ENCODE measurements around the gene TNP2.
A peak's percentile ranks its signal among the peaks of the same experiment; 100 is the strongest.
"Not testable (repeated sequence)": the region's sequence is repeated elsewhere in the genome, so short reads cannot be mapped to it uniquely, and the experiment has no call there.

TNP2 gene

DNA sequence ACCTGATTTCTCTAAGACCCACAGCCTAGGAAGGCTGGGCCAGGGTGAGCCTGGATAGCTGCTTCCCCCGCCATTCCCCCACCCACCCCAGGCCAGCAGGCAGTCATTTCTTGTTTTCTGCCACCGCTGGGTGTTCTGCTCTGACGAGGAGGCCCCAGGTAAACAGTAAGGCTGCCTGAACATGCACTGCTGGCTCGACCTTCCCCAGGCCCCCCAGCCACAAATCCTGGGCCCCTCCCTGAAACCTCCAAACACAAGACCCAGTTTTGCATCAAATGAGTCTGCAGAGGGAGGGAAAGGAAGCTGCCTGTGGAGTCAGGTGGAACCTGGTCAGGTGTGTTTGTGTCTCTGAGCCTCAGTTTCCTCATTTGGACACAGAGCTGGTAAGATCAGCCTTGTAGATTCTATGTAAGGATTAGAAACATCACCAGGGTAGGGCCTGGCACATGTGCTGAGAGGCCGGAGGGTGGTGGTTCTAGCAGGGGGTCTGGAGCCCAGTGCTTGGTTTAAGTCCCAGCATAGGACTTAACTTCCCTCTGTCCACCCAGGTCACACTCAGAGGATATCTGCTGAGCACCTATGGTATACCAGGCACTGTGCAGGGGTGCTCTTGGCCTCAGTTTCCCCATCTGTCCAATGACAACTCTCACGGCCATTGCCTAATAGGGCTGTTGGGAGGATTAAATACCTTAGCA lies 30.9 kb upstream of the TNP2 start:
- DNase-seq, result no peak

DNA sequence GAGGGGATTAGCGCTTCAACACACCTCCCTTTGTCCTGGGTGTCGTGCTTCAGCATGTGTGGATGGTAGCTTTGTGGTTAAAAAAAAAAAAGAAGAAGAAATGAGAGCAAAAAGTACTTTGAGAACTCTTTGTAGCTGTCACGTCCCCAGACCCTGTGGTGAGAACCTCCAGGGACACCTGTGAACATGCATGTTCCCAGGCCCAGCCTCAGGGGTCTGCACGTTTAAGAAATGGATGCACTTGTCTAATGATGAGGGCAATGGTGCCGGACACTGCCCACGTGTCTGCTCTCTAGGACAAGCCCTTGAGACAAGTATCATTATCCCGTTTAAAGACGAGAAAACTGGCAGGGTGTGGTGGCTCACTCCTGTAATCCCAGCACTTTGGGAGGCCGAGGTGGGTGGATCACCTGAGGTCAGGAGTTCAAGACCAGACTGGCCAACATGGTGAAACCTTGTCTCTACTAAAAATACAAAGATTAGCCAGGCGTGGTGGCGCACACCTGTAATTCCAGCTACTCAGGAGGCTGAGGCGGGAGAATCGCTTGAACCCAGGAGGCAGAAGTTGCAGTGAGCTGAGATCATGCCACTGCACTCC lies 29.9 kb upstream of the TNP2 start:
- DNase-seq, result not testable (repeated sequence)

DNA sequence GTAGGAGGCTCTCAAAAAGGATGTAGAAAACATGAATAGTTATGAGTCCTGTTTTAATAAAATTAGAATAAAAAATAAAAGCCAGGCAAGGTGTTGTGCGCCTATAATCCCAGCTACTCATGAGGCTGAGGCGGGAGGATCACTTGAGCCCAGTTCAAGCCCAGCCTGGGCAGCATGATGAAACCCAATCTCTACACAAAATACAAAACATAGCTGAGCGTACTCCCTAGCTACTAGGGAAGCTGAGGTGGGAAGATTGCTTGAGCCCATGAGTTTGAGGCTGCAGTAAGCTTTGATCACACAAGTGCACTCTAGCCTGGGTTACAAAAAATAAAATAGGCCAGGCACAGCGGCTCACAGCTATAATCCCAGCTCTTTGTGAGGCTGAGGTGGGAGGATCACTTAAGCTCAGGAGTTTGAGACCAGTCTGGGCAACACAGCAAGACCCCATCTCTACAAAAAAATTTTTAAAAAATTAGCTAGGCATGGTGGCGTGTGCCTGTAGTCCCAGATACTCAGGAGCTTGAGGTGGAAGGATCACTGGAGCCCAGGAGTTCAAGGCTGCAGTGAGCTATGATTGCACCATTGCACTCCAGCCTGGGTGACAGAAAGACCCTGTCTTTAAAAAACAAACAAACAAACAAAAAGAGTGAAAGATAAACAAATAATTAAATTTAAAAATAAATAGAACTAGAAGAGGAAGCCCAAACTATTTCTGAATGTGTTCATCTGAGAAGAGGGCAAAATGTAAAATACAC lies 29.2 kb upstream of the TNP2 start:
- DNase-seq, result no peak

DNA sequence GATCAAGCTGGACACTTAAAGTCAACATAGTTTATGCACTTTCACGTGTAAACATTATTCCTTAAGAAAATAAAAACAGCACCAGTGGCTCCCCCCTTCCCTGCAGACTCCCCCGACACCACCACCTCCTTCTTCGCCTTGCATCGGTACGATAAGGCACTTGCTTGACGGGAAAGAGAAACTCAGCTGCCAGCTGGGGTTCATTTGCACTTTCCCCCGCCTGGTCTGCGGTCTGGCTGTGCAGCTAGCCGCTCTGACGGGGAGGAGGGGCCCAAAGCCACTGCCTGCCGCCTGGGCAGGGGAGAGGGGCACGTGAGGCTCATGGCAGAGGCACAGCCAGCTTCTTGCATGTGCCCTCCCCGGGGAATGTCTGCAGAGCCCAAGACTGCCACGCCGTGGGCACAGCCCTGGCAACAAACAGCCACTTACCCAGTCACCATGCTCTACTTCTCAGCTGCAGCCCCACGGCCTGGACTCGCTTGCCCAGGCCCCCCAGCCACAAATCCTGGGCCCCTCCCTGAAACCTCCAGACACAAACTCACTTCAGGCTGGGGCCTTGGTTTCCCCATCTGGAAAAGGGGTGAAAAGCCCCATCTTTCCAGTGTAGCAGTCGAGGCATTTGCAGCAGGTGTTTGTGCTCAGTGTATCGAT lies 28.5 kb upstream of the TNP2 start:
- peak; percentile 69 for DNase-seq

DNA sequence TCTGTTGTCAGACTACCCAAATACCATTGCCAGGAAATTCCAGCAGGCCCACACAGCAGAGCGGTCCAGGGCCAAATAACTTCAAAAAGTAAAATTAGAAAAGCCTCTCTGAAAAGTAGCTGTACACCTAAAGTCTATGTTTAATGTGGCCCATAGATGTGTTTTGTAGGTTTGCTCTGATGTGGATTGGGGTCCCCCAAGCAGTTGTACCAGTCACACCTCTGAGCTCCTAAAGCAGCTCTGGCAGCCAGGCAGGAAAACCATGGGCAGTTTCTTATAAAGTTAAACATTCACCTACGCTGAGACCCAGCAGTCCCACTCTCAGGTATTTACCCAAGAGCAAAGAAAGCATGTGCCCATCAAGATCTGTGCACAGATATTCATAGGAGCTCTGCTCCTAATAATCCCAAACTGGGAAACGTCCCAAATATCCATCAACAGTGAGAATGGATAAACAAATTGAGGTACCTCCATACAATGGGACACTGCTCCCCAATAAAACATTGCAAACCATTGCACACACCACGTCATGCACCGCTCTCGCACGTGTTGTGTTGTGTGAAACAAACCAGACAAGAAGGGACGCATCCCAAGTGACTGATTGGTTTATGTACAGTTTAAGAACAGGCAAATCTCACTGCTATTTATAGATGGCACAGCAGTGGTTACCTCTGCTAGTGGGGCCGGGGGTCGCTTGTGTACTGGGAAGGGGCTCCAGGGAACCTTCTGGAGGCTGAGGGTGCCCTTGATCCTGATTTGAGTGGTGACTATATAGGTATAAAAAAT lies 27.8 kb upstream of the TNP2 start:
- DNase-seq, result no peak

DNA sequence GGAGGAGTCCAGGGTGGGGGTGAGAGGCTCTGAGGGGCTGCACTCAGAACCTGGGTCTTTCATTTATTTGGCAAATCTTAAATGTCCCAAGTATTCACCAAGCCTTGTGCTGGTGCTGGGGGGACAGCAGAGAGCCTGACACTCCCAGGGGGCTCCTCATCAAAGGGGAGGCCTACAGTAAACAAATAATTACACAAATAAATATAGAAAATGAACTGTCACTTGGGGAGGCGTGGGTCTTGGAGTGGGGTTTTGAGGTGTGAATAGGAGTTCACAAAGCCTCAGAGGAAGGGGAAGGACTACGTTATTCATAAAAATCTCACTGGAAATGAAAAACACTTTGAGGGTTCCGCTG lies 27.2 kb upstream of the TNP2 start:
- no peak for DNase-seq

DNA sequence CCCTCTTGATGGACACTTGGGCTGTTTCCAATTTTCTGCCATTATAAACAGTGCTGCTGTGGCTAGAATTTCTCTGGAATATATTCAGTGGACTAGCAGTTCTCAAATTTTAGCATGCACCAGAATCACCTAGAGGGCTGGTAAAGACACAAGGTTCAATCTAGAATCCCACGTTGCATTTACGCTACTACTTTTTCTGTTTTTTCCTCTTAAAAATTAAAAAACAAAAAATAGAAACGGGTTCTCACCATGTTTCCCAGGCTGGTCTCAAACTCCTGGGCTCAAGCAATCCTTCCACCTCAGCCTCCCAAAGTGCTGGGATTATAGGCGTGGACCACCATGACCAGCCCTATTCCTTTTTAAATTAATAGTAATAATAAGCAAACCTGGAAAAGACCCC lies 26.5 kb upstream of the TNP2 start:
- DNase-seq, result no peak

DNA sequence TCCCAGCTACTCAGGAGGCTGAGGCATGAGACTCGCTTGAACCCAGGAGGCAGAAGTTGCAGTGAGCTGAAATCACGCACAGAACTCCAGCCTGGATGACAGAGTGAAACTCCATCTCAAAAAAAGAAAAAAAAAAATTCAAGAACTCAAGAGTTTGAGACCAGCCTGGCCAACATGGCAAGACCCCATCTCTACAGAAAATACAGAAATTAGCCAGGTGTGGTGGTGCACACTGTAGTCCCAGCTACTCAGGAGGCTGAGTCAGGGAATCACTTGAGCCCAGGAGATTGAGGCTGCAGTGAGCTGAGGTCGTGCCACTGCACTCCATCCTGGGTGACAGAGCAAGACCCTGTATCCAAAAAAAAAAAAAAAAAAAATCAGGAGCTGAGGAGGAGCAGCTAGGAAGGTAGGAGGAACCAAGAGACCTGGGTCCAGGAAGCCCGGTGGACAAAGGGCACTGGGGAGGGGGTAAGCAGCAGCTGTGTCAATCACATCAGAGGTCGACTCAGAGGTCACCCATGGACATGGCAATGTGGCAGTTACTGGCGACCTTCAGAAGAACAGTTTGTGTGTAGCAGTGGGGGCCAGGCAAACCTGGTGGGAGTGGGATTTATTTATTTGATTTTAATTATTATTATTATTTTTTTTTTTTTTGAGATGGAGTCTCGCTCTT lies 23.1 kb upstream of the TNP2 start:
- no peak for DNase-seq

DNA sequence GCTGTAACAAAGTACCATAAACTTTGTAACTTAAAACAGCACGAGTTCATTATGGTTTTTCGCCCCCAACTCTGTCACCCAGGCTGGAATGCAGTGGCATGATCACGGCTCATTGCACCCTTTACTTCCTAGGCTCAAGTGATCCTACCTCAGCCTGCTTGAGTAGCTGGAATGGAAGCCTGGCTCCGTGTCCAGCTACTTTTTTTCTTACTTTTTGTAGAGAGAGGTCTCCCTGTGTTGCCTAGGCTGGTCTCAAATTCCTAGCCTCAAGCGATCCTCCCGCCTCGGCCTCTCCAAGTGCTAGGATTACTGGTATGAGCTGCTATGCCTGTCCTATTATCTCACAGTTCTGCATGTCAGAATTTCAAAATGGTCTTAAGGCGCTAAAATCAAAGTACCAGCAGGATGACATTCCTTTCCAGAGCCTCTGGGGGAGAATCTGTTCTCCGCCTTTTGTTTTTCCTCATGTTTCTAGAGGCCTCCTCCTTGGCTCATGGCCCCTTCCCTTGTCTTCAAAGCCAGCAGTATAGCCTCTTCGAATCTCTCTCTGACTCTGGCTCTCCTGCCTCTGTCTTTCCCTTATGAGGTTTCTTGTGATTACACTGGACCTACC lies 22.1 kb upstream of the TNP2 start:
- DNase-seq, result no peak

DNA sequence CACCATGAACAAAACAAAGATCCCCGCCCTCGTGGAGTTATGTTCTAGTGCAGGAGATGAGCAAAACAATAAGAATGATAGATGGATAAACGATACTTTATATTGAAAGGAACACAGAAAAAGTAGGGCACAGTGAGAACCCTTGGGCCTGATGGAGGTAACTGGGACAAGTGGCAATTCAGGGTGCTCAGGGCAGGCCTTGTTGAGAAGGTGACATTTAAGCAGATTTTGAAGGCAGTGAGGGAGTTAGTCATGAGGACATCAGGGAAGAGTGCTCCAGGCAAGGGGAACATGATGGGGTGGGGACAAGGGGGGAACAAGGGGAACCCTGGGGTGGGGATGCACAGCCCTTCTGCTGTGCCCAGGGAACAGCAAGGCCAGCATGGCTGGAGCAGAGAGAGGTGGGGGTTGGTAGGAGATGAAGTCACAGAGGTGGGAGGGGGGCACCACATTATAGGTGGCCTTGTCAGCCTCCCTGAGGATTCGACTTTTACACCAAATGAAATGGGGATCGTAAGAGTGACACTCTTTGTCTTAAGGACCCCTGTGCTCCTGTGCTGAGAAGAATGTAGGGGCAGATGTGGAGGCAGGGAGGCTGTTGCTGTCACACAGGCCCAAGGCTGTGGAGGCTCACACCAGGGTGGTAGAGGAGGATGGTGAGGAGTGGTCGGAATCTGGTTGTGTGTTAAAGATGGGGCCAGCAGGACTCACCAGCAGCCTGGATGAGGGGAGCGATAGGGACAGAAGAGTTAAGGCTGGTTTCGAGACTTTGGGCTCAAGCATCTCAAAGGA lies 21.2 kb upstream of the TNP2 start:
- no peak for DNase-seq

- not testable (repeated sequence) for DNase-seq
Observed at GRCh38 chr16:11289696-11290095, 20.6 kb upstream of the TNP2 start.

- no peak for DNase-seq
Observed at GRCh38 chr16:11289202-11289601, 20.1 kb upstream of the TNP2 start.

DNA sequence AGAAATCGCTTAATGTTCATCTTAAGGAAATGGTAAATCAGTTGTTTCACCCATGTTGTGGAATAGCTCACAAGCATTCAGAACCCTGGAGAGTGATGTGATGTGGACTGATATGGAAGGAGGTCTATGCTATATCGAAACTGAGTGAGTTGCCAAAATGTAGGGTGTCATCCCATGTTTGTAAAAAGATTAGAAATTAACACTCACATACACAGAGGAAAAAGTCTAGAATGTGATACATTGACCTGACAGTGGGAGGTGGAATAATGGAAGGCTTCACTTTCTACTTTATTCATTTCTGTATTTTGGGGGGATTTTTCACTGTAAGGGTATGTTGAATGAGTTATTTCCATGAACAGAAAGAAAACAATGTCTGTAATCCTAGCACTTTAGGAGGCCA lies 16.7 kb upstream of the TNP2 start:
- DNase-seq, result no peak

DNA sequence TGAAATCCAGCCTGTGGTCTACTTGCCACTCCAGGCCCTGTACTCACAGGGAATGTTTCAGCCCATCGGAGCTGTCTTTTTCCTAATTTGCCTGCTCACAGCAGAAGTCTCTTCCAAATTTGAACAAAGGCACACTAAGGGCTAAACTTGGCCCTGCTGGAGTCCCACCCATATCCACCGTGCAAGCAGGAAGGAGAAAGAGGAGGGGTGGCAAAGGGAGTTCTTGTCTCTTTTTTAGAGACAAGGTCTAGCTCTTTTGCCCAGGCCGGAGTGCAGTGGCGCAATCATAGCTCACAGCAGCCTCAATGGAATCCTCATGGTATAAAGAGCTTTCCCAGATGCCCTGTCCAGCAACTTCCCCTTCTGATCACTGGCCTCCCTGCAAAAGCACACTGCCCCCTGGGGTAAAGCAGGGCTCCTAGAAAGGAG lies 14.7 kb upstream of the TNP2 start:
- no peak for DNase-seq

GRCh38 chr16:11280616-11281522 lies 11.7 kb upstream of the TNP2 start, which contains the start of gene PRM1:
TSS of gene PRM1 (minus strand) at chr16:11281330. CDS start at chr16:11281238, 92 bp downstream.
- no peak for DNase-seq

DNA sequence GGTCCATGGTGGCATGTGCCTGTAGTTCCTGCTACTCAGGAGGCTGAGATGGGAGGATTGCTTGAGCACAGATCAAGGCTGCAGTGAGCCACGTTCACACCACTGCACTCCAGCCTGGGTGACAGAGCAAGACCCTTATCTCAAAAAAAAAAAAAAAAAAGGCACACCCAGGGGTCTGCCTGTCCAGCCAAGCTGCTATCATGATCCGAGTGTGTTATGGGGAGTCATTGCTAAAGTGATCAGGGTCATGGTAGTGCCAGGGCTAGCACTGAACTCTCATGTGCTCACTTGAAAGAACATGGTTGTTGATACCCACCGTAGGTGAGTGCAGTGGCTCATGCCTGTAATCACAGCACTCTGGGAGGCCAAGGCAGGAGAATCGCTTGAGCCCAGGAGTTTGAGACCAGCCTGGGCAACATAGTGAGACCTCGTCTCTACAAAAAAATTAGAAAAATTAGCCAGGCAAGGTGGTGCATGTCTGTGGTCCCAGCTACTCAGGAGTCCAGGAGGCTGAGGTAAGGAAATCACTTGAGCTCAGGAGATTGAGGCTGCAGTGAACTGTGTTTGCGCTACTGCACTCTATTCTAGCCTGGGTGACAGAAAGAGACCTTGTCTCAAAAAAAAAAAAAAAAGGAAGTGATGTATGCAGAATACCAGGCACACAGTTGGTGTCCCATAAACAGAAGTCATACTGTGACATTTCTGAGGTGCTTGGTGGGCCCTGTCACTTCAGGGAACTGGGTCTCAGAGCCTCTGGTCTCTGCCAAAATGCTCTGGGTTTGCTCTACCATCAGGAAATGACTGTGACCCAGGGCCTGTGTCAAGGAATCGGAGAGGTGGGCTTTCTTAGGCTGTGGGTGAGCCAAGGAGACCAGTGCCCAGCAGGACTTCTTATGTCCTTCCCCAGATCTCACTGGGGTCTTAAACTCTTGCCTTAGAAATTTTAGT lies 9.8 kb upstream of the TNP2 start:
- no peak for DNase-seq

- DNase-seq, result no peak
Observed at GRCh38 chr16:11277607-11278337, 8.6 kb upstream of the TNP2 start.

Measured in DMS53 (cell line).